Karpas-422 (cell line): Measurements from ENCODE around the gene ZNF17. TPM values are rescaled to one million over a fixed set of nuclear protein-coding genes. Genes with fewer than 3 reads are reported as not detected.

Source experiments
- DNase-seq: peaks from one replicate; pipeline ENCODE4 v3.0.0-alpha.2; 2015
- H2AFZ ChIP-seq: fragments of 200-600 bp; sonication (generic); 2 replicates; pipeline ENCODE4 v1.6.1; 2014; ENCODE audit warnings: antibody characterized with exemption, low read length, mixed read lengths
- H3K27ac ChIP-seq: fragments of 200-600 bp; sonication (generic); 2 replicates; pipeline ENCODE4 v1.5.1; 2014; ENCODE audit warnings: mild to moderate bottlenecking, low read length, moderate library complexity
- H3K27me3 ChIP-seq: fragments of 200-600 bp; sonication (generic); 2 replicates; pipeline ENCODE4 v1.6.1; 2014; ENCODE audit warnings: low read length, mixed read lengths
- H3K36me3 ChIP-seq: fragments of 200-600 bp; sonication (generic); 2 replicates; pipeline ENCODE4 v1.6.1; 2014; ENCODE audit warnings: low read length, mixed read lengths; ENCODE audit not compliant: insufficient read depth
- H3K4me1 ChIP-seq: fragments of 200-600 bp; sonication (generic); 2 replicates; pipeline ENCODE4 v1.6.1; 2014; ENCODE audit warnings: mild to moderate bottlenecking, low read length, mixed read lengths
- H3K4me2 ChIP-seq: fragments of 200-600 bp; sonication (generic); 2 replicates; pipeline ENCODE4 v1.6.1; 2014; ENCODE audit warnings: low read length, low read depth, mild to moderate bottlenecking; ENCODE audit not compliant: poor library complexity, severe bottlenecking
- H3K4me3 ChIP-seq: fragments of 200-600 bp; sonication (generic); 2 replicates; pipeline ENCODE4 v1.5.1; 2014; ENCODE audit warnings: mild to moderate bottlenecking, antibody characterized with exemption, low read length, mixed read lengths
- H3K79me2 ChIP-seq: fragments of 200-600 bp; sonication (generic); 2 replicates; pipeline ENCODE4 v1.6.1; 2014; ENCODE audit warnings: mild to moderate bottlenecking, low read length, mixed read lengths
- H3K9ac ChIP-seq: fragments of 200-600 bp; sonication (generic); 2 replicates; pipeline ENCODE4 v1.6.0; 2014; ENCODE audit warnings: low read length
- H3K9me2 ChIP-seq: fragments of 200-600 bp; sonication (generic), shearing (Covaris generic); replicated peaks from 2 replicates; pipeline ENCODE4 v1.6.0; 2014; ENCODE audit warnings: mild to moderate bottlenecking, low read length, moderate library complexity; ENCODE audit not compliant: insufficient read depth
- H3K9me3 ChIP-seq: fragments of 300-700, 200-600 bp; sonication (generic); 2 replicates; pipeline ENCODE4 v1.6.1; 2014; ENCODE audit warnings: low read length, mixed read lengths
- H4K20me1 ChIP-seq: fragments of 200-600 bp; sonication (generic); 2 replicates; pipeline ENCODE4 v1.6.1; 2014; ENCODE audit warnings: mild to moderate bottlenecking, antibody characterized with exemption, low read length, low read depth; ENCODE audit not compliant: insufficient read depth
- total RNA-seq: library from RNA; depleted of rRNA; stranded (reverse); fragments of >200 nt; shearing (Covaris generic); gene quantifications from 2 replicates; pipeline ENCODE4 v1.2.3, GENCODE V29; 2014; ENCODE audit warnings: low replicate concordance

ZNF17 gene
- total RNA-seq, 1 experiment from 2014 or later: 17.0 TPM

DNA sequence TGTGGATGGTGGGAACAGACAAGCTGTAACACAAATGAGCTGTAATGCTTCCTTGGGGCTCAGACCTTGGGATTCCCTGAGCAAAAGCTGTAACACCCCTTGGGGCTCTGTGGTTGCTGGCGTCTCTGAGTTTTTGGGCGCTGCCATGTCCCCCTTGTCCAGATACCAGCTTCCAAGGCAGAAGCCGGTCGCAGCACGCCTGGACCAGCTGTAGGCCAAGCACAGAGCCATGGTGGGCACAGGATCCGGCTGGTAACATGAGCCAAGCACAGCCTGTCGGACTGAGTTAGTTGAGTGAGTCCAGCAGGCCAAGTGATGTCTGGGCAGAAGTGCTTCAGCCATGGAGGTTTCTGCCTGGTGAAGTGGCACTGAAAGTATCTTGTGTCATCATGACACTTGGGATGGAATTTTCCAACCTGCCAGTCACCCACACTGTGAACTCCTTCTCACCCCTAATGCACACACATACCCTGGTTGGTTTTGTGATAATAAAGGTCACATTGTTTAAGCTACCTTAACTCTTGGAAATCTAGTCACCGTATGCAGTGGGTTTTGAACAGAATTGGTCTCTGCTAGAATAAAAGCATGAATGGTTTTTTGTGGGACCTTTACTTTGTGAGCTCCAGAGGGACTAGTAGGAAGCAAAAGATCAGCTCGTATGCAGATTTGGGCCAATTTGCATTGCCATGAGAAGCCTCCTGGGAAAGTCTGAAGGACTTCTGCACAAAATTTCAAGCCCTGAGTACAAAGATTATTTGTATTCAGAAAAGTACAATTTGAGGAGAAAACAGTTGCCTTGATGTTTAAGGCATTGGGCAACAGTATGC, 7.0 kb upstream of the ZNF17 start:
- no peak for DNase-seq
- H3K9ac ChIP-seq: no peak overlapping the region
- no peaks in the 10 kb centered on the region; the same call in 1 of the 2 replicates for H3K79me2 ChIP-seq
- H3K4me3 ChIP-seq: no peak overlapping the region
- H3K9me2 ChIP-seq: no peaks in the 10 kb centered on the region
- peaks cover 37% of the 10 kb centered on the region for H3K9me3 ChIP-seq
- H3K4me2 ChIP-seq: no peak overlapping the region
- no peak overlapping the region for H3K27ac ChIP-seq
- no peak overlapping the region for H2AFZ ChIP-seq
- no peaks in the 10 kb centered on the region for H3K27me3 ChIP-seq
- H3K36me3 ChIP-seq: peaks cover 37% of the 10 kb centered on the region
- H3K4me1 ChIP-seq: peaks cover 9% of the 10 kb centered on the region
- no peaks in the 10 kb centered on the region for H4K20me1 ChIP-seq

DNA sequence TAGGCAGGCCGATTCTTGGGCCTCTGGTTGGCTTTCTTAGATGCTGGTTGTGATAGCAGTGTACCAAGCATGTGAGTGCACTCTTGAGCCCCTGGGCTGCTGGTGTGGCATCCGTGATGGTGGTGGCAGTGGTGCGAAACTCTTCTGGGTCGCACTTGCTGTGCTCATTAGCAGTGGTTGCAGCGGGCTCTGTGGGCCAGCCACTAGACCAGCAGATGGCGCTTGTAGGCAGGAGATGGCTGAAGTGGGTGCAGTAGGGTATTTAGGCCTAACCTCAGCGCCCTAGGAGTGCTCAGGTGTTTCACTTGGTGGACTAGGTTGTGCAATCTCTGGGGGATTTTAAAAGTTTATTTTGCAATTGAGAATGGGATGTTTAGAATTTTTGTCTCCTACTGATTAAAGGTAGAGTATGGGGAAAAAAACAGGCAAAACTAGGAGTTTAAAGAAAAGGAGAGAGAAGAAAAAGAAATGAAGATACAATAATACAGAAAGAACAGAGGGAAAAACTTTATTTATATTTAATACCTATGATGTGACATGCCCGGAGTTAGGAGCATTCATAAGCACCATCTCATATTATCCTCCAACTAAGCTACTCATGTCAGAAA, 4.3 kb upstream of the ZNF17 start:
- Histone ChIP-seq H4K20me1 (no peaks in the 10 kb centered on the region), H3K36me3 (peaks cover 17% of the 10 kb centered on the region; the same call in 1 of the 2 replicates), H3K4me2 (no peak overlapping the region), H3K79me2 (peaks cover 6% of the 10 kb centered on the region), H3K27ac (no peak overlapping the region), H2AFZ (no peak overlapping the region), H3K9ac (no peak overlapping the region), H3K27me3 (no peaks in the 10 kb centered on the region), H3K9me2 (no peaks in the 10 kb centered on the region), H3K4me1 (peaks cover 18% of the 10 kb centered on the region), H3K4me3 (no peak overlapping the region), H3K9me3 (peaks cover 27% of the 10 kb centered on the region)
- DNase-seq: peak; percentile 94

DNA sequence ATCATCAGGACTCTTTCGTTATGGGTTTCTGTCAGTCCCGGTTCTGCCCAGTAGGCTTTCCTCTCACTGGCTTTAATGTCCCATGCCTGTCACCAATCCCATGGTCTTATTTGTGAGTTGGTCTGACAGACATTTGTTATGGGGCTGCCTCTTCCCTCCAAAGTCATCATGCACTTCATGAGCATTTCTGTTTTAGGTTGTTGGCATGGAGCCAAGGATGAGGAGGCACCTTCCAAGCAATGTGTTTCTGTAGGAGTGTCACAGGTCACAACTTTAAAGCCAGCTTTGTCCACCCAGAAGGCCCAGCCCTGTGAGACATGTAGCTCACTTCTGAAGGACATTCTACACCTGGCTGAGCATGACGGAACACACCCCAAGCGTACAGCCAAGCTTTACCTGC, 8.5 kb downstream of the ZNF17 start:
- H3K4me3 ChIP-seq: no peak overlapping the region
- H4K20me1 ChIP-seq: no peaks in the 10 kb centered on the region
- H3K4me2 ChIP-seq: no peak overlapping the region
- no peak overlapping the region for H3K9ac ChIP-seq
- H3K9me2 ChIP-seq: no peaks in the 10 kb centered on the region
- DNase-seq: no peak
- H2AFZ ChIP-seq: no peak overlapping the region
- H3K27ac ChIP-seq: no peak overlapping the region
- no peaks in the 10 kb centered on the region for H3K4me1 ChIP-seq
- peaks cover 79% of the 10 kb centered on the region for H3K36me3 ChIP-seq
- H3K9me3 ChIP-seq: peaks cover 54% of the 10 kb centered on the region
- no peaks in the 10 kb centered on the region for H3K27me3 ChIP-seq
- H3K79me2 ChIP-seq: peaks cover 63% of the 10 kb centered on the region

DNA sequence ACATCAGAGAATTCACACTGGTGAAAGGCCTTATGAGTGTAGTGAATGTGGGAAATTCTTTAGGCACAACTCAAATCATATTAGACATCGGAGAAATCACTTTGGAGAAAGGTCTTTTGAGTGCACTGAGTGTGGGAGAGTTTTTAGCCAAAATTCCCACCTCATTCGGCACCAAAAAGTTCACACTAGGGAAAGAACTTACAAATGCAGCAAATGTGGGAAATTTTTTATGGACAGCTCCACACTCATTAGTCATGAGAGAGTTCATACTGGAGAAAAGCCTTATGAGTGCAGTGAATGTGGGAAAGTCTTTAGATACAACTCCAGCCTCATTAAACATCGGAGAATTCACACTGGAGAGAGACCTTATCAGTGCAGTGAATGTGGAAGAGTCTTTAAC, 10.1 kb downstream of the ZNF17 start:
- no peaks in the 10 kb centered on the region for H4K20me1 ChIP-seq
- H3K4me1 ChIP-seq: no peaks in the 10 kb centered on the region
- H3K4me2 ChIP-seq: no peak overlapping the region
- no peaks in the 10 kb centered on the region for H3K9me2 ChIP-seq
- H3K9ac ChIP-seq: no peak overlapping the region
- H2AFZ ChIP-seq: no peak overlapping the region
- peaks cover 66% of the 10 kb centered on the region for H3K36me3 ChIP-seq
- H3K79me2 ChIP-seq: peaks cover 48% of the 10 kb centered on the region
- no peak overlapping the region for H3K4me3 ChIP-seq
- no peak for DNase-seq
- peaks cover 44% of the 10 kb centered on the region for H3K9me3 ChIP-seq
- H3K27ac ChIP-seq: no peak overlapping the region
- no peaks in the 10 kb centered on the region for H3K27me3 ChIP-seq

DNA sequence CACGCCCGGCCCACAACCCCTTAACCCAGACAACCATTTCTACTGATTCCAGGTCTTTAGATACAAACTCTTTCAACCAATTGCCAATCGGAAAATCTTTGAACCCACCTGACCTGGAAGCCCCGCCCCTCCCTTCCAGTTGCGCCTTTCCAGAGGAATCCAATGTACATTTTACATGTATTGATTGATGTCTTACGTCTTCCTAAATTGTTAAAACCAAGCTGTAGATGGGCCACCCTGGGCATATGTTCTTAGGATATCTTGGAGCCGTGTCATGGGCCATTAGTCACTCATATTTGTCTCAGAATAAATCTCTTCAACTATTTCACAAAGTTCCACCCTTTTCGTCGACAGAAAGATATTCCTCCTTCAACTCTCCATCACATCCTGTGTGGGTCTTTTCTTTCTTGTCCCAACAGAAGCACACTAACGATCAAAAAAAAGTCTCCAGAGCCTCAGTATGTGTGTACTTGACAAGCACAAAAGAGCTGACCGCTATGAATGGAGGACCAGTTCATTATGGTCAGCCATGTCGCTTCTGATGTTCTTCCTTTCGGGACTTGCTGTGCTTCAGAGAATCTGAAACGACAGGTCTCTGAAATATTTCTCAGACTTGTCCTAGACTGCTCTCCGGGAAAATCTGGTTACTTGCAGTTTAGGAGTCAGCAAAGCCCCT, 23.6 kb downstream of the ZNF17 start:
- no peaks in the 10 kb centered on the region for H4K20me1 ChIP-seq
- no peak for DNase-seq
- H2AFZ ChIP-seq: peak overlapping the region; percentile 89
- H3K36me3 ChIP-seq: peaks cover 44% of the 10 kb centered on the region
- H3K4me3 ChIP-seq: peak overlapping the region; percentile 85
- H3K9ac ChIP-seq: peak overlapping the region; percentile 82
- H3K27ac ChIP-seq: no peak overlapping the region; the same call in 1 of the 2 replicates
- H3K4me2 ChIP-seq: peak overlapping the region; percentile 86
- H3K4me1 ChIP-seq: peaks cover 17% of the 10 kb centered on the region
- peaks cover 42% of the 10 kb centered on the region for H3K79me2 ChIP-seq
- H3K9me3 ChIP-seq: peaks cover 18% of the 10 kb centered on the region
- H3K27me3 ChIP-seq: no peaks in the 10 kb centered on the region
- no peaks in the 10 kb centered on the region for H3K9me2 ChIP-seq

DNA sequence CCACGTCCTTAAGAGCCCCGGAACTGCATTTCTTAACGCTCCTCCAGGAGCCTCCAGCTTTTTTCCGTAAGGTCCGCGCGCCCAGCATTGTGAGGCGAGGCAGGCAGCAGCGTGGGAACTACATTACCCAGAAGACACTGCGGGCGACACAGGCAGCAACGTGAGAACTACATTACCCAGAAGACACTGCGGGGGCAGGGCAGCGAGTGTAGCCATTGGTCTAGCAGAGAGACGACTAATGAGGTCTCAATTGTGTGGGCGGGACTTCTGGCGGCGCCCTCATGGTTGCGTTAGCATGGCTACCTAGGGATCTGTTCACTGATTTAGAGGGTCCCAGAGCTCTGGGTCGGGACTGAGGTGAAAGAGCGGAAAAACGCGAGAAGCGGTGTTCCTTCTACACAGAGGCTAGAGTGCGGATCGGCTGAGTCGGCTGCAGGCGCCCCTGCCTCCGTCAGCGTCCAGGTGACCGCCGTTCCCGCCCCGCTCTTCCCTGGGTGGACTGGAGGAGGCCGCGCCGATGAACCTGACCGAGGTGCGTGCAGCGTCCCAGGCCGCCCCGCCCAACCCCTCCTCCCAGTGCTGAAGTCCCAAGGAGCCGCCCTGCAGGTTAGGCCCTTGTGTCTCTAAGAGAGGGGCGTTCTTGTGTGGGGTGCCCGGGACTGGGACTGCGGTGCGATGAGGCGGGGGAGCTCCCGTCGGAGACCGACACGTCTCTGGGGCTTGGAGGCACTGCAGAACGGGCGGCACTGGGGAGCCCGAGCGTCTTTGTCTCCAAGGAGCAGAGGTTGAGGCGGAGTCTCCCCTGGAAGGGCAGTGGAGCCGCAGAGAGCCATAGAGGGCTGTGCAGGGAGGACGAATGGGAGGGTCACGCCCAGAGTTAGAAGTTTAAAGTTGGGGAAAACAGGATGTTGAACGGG, 24.4 kb downstream of the ZNF17 start, which contains the start of gene ZNF749:
ZNF749 (plus strand) TSS at position 264 of the 917 bp plus-strand sequence; CDS start at position 518, 254 bp downstream.
- DNase-seq: peak; percentile 100
- H3K27me3 ChIP-seq: no peaks in the 10 kb centered on the region
- peak within 1 kb of the TSS; percentile 86 for H3K4me2 ChIP-seq
- H2AFZ ChIP-seq: peak within 1 kb of the TSS; percentile 89
- H3K27ac ChIP-seq: peak within 1 kb of the TSS; percentile 9; the same call in 1 of the 2 replicates
- peaks cover 50% of the 10 kb centered on the region for H3K79me2 ChIP-seq
- peaks cover 17% of the 10 kb centered on the region for H3K4me1 ChIP-seq
- H3K36me3 ChIP-seq: peaks cover 46% of the 10 kb centered on the region
- H3K9ac ChIP-seq: peak within 1 kb of the TSS; percentile 82
- peak within 1 kb of the TSS; percentile 85 for H3K4me3 ChIP-seq
- no peaks in the 10 kb centered on the region for H3K9me2 ChIP-seq
- H3K9me3 ChIP-seq: peaks cover 26% of the 10 kb centered on the region
- no peaks in the 10 kb centered on the region for H4K20me1 ChIP-seq

DNA sequence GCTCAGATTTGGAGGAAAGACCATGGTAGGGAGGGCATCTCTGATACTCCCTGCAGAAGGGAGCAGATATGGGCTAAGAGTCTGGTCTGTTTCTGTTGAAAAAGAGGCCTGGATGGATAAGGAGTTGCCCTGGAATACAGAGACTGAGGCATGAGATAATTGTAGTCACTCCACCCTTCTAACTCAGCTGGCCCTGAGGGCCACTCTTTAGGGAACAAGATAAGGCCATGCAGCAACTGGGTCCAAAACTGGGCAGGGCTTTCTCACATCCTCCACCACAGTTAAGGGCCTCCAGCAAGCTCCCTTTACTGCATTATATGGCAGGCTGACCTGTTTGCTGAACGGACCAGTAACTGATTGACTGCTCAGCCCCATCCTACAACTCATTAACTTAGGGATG, 25.5 kb downstream of the ZNF17 start:
- Histone ChIP-seq H3K4me1 (peaks cover 17% of the 10 kb centered on the region), H3K27ac (no peak overlapping the region), H3K9ac (peak overlapping the region; percentile 82), H3K36me3 (peaks cover 54% of the 10 kb centered on the region), H2AFZ (no peak overlapping the region), H3K27me3 (no peaks in the 10 kb centered on the region), H3K4me3 (peak overlapping the region; percentile 85), H3K79me2 (peaks cover 58% of the 10 kb centered on the region), H4K20me1 (no peaks in the 10 kb centered on the region), H3K9me2 (no peaks in the 10 kb centered on the region), H3K9me3 (peaks cover 32% of the 10 kb centered on the region), H3K4me2 (peak overlapping the region; percentile 86)
- DNase-seq: no peak
